HG02642 (cell line): Measurements from ENCODE around the gene DNMT1.
"Not testable (repeated sequence)": the region's sequence is repeated elsewhere in the genome, so short reads cannot be mapped to it uniquely, and the experiment has no call there.

Source experiments
- ATAC-seq: cut with Tn5 transposase; IDR thresholded peaks from one replicate; pipeline ENCODE4 v1.9.1; 2021; ENCODE audit warnings: mild to moderate bottlenecking; ENCODE audit not compliant: unreplicated experiment, poor library complexity

The DNMT1 gene

DNA sequence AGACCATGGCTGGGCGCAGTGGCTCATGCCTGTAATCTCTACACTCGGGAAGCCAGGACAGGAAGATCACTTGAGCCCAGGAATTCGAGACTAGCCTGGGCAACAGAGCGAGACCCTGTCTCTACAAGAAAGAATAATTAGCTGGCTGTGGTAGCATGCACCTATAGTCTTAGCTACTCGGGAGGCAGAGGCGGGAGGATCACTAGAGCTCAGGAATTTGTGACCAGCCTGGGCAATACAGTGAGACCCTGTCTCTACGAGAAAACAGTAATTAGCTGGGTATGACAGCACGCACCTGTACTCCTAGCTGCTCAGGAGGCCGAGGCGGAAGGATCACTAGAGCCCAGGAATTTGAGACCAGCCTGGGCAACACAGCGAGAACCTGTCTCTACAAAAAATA, 7.4 kb downstream of the DNMT1 start:
- ATAC-seq, result no peak

DNA sequence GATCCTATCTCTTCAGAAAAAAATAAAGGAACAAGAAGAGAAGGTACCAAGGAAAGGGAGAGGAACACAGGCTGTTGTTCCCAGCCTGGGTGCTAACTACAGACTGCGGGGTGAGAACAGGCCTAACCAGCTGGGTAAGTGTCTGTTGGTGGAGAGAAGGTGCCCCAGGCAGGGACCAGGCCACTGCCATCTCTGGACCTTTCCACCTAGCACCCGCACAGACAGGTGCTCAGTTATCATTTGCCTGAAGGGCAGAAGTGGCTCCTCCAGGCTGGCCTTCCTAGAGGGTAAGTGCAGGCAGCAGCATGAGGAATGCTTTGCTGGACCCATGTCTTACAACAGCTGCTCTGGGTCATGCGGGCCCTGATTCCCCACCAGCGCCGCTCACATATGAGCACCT, 10.1 kb downstream of the DNMT1 start:
- ATAC-seq, result no peak

DNA sequence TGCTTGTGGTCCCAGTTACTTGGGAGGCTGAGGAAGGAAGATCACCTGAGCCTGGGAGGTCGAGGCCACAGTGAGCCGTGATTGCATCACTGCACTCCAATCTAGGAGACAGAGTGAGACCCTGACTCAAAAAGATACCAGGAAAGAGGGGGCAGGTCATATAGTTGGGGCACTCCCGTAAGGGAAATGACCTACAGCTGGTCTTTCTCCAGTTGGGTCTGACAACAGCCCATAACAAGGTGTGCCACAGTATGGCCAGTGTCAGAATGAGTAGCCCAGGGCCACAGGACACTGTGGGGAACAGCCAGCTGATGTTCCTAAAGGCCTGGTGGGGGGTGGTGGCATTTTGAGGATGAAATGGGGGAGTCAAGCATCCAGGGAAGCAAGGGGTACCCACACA, 10.8 kb downstream of the DNMT1 start:
- no peak for ATAC-seq

DNA sequence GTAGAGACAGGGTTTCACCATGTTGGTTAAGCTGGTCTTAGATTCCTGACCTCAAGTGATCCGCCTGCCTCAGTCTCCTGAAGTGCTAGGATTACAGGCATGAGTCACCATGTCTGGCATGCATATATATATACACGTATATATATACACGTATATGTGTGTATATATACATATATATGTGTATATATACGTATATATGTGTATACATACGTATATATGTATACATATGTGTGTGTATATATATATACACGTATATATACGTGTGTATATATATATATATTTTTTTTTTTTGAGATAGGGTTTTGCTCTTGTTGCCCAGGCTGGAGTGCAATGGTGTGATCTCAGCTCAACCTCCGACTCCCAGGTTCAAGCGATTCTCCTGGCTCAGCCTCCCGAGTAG, 11.9 kb downstream of the DNMT1 start:
- ATAC-seq, result no peak

DNA sequence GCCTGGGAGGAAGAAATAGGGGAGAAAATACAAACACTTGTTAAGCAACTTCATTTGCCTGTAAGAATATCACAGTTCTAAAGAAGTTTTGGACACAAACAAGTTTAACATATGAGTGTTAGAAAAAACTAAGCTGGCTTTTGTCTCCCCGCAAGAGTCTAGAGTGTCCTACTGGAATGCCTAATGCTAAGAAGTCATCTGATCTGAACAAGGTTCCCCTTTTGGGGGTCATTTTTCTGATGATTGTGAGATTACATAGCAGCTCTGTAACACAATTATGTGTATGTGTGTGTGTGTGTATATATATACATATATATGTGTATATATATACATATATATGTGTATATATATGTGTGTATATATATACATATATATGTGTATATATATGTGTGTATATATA, 12.7 kb downstream of the DNMT1 start:
- no peak for ATAC-seq

DNA sequence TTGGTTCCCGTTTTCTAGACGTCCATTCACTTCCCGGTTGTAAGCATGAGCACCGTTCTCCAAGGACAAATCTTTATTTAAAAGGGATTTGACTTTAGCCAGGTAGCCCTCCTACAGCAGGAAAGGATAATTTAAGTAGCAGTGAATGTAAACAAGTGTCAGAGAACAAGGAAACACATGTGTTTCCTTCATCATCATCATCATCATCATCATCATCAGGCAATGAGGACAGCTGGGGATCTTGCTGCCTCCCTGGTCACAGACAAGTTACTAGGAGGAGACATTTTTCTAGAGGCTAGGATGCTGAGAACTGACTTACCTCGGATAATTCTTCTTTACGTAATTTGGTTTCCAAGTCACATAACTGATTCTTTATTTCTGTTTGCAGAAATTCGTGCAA, 14.3 kb downstream of the DNMT1 start:
- ATAC-seq, result no peak

DNA sequence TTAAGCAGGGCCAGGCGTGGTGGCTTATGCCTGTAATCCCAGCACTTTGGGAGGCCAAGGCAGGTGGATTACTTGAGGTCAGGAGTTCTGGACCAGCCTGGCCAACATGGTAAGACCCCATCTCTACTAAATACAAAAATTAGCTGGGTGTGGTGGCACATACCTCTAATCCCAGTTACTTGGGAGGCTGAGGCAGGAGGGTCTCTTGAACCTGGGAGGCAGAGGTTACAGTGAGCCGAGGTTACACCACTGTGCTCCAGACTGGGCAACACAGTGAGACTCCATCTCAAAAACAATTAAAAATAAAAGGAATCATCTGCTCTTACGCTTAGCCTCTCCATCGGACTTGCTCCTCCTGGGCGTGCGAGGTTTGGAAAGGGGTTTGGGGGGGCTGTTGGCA, 14.7 kb downstream of the DNMT1 start:
- not testable (repeated sequence) for ATAC-seq

DNA sequence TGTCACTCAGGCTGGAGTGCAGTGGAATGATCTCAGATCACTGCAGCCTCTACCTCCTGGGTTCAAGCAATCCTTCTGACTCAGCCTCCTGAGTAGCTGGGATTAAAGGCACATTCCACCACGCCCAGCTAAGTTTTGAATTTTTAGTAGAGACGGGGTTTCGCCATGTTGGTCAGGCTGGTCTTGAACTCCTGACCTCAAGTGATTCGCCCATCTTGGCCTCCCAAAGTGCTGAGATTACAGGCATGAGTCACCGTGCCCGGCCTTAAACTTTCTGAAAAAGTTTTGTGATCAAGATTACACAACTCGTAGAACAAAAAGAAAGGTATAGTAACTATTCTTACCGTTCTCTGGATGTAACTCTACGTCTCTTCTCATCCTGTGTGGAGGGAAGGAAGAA, 21.2 kb downstream of the DNMT1 start:
- ATAC-seq, result no peak

DNA sequence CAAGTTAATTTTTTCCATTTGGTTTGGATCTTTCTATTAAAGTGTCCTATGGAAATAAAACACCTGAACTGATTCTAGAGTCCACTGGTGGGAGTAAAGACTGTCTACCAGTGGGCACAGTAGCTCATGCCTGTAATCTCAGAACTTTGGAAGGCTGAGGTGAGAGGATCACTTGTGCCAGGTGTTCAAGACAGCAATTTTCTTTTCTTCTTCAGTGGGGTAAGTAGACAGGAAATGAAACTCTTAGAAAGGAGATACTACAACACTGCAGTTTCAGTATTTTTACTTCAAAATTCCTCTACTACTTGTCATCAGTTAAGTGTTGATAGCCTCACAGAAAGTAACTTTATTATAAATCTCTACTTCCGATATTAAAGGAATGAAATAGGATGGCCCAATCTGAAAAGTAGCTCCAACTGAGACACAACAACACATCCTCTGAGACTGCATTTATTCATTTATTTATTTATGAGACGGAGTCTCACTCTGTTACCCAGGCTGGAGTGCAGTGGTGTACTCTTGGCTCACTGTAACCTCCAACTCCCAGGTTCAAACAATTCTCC, 26.3 kb downstream of the DNMT1 start:
- ATAC-seq, result no peak

DNA sequence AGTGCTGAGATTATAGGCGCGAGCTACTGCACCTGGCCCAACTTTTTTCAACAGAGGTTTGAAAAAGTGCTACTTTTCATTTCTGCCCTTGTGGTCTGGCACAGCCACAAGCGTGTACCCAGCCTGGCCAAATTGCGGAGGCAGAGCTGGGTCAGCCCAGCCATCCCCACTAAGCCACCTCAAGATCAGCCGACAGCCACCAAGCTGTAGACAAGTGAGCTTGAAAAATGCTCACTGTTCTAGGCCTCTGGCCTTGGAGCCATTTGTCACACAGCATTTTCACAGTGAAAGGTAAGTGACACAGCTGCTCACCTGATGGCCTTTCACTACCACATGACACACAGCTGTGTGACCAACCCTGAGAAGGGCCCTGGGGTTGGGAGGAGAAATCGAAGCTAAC, 27.3 kb downstream of the DNMT1 start:
- ATAC-seq, result no peak

DNA sequence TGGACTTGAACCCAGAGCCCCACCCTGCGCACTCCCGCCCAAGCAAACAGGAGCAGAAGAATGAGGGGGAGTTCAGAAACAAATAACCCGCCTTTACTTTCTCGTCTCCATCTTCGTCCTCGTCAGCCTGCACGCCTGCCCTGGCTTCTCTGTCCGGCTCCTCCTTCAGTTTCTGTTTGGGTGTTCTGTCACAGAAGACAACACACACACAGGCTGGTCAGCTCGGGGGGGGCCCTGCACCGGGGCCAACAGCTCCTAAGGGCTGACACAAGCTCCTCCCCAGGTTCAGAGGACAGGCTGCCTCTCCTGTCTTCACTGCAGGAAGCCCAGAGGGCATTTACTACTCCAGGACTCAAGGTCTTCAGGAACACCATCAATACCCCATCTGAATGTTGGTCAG, 28.3 kb downstream of the DNMT1 start:
- not testable (repeated sequence) for ATAC-seq

DNA sequence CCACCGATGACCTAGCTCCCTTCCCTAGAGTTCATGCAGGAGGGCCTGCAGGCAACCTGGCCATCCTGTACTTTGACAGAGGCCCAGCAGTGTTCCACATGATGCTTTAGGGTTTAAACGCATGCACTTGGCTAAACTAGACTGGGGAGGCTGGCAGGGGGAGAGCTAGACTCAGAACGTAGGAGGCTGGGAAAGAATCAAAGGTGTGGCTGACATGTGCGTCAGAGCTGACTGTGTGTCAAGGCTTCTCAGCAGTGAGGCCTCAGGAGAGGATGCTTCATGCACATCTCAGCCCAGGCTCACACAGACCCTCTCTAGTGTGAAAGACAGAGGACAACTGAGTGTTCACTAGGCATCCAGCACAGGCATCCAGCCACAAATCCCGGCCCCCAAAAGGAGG, 28.7 kb downstream of the DNMT1 start:
- no peak for ATAC-seq

DNA sequence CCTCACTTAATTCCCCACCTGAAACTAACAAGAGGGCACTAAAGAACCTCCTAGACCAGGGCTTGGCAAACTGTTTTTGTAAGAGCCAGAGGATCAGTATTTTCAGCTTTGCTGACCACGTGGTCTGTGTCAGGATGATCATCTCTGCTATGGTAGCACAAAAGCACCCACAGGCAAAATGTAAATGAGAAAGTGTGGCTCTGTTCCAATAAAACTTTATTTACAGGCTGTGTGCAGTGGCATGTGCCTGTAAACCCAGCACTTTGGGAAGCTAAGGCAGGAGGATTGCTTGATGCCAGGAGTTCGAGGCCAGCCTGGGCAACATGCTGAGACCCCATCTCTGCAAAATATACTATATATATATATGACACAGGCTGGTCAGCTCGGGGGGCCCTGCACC, 31.2 kb downstream of the DNMT1 start:
- no peak for ATAC-seq

DNA sequence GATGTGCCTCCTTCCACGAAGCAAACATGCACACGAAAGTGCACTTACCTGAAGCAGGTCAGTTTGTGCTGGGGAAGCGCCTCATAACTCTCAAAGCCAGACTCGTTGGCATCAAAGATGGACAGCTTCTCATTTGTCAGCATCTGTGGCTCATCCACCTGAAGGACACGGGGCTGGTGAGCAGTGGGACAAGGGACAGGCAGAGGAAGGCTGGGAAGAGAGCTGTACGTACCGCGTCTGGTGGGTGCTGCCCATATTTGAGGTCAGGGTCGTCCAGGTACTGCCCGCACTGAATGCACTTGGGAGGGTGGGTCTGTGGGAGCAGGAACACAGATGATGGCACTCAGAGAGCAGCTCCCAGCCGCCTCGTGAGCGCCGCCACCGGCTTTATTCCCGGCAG, 35.1 kb downstream of the DNMT1 start:
- ATAC-seq, result no peak

DNA sequence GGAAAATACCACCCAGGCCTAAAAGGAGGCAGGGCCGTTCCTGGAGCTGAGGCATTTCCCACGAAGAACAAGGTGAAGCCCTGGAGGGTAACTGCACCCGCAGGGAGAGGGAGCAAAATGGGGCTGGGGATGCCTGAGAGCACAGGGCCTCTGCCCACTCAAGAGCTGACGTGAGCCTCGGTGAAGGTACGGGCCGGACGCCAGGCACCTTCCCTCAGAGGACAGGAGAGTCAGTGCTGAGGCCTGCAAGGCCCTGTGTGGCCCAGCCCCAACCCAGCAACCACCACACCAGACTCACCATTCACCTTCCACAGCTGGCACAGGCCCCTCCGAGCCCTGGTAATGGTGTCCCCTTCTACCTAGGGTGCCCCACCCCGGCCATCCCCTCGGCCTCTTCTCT, 36.3 kb downstream of the DNMT1 start:
- ATAC-seq, result no peak

DNA sequence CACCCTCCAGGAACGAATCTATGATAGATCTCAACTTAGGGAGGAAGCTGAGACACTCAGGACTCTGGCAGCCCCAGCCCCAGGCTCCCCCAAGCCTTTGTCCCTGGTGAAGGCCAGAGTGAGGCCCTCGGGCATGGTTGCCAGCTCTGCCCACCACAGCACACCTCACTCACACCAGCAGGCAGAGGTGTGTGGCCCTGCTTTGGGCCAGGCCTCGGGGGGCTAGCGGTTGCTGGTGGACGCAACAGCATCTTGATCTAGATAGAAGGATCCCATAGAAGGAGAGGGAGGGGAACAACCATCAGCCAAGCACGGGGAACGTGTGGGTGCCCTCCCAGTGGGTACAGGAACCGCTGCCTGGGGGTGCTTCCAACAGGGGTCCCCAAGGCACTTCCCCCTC, 36.7 kb downstream of the DNMT1 start:
- no peak for ATAC-seq

DNA sequence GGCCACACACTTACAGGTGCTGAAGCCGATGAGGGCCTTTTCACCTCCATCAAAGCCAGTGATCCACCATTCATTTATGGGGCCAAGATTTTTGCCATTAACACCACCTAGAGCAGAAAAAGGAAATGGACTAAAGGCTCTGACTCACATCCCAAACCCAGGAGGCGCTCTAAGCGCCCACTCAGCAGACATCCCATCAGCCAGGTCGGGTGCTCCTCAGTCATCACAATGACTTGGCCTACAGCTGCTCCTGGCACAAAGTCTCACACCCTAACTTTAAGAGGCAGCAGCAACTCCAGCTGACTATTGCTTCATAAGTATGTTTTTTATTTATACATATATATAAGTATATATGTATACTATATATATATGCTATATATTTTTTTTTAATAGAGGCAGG, 38.9 kb downstream of the DNMT1 start:
- ATAC-seq, result no peak

DNA sequence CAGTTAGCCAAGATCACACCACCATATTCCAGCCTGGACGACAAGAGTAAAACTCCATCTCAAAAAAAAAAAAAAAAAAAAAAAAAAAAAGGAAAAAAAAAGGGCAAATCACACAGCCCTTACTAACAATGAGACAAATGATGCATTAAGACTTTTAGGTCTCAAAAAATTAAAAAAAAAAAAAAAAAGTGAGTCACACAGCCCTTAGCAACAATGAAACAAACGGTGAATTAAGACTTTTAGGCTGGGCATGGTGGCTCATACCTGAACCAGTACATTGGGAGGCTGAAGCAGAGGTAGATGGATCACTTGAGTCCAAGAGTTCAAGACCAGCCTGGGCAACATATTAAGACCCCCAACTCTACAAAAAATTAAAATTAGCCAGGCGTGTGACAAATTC, 42.7 kb downstream of the DNMT1 start:
- ATAC-seq, result no peak

DNA sequence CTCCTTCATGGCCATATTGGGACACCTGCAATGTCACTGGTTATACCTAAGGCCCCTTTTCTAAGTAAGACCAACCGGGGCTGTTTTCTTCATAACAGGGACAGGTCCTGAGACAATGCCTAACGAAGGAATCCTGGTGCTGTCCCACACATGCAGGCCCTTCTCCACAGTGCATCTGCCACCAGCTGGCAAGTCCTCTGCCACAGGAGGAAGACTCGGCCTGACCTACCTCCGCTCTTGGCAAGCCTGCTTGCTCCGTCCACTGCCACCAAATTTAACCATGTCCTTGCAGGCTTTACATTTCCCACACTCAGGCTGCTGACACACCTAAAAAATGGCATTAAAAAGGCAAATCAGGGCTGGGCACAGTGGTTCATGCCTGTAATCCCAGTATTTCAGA, 43.2 kb downstream of the DNMT1 start:
- ATAC-seq, result no peak

DNA sequence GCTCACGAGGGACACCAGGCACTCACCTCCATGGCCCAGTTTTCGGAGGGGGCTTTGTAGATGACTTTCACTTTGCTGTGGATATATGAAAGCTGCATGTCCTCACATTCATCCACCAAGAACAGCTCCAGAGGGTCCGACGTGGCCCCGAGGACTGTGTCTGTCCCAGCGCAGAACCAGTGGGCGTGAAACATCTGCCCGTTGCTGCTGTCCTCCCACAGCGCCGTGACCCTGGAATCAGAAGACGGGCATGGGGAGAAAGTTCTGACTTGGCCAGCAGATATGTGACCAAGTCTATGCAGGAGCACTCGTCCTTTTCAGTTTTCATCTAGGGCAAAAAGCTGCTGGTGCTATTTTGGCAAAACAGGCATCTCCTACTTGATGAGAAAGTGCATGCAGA, 45.3 kb downstream of the DNMT1 start:
- ATAC-seq, result no peak

DNA sequence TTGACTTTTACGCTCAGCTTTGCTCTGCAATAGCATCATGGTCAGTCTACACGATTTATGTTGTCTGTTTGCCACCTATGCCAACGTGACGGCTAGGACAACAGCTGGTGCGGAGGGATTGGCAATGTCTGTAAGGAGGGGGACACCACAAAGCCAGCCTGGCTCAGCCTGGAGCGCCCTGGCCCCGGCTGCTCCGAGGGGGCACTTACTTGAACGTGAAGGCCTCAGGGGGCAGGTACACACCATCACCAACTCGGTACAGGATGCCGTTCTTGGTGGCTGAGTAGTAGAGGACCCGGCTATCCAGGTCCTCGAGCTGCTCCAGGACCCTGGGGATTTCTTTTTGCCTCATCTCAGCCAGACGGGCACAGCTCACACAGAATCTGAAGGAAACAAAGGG, 48.6 kb downstream of the DNMT1 start:
- no peak for ATAC-seq

DNA sequence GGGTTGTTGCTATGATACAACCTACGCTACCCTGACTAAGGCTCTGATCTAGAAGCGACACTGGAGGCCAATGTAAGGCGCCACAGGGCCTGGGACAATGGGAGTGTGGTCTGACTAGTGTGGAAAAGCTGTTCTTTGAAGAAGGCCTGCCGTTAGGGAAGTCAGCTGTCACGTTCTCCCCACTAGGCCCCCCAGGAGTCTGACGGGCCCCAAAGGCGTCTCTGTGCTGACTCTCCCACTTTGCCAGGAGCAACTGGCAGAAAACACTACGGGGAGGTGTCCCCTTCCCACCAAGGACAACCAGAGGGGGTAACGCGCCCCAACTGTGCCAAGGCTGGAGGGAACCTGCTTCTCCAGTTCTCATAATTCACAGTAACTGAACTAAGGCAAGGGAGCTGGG, 49.7 kb downstream of the DNMT1 start:
- ATAC-seq, result no peak

DNA sequence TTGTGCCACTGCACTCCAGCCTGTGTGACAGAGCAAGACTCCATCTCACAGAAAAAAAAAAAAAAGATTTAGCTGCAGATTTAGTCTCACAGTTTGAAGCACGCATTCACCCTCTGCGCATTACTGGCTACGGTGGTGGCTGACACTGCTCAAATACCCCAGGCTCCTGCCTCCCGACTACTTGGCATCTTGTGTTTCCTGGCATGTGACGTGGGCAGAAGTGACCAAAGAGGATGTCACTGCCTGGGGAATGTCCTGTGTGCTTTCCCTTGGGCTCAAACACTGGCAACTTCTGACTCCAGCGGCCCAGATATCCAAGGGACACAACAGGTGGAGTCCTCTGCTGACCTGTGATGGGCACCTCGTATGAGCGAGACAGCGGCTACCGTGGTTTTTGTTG, 50.4 kb downstream of the DNMT1 start:
- no peak for ATAC-seq
